NCI-H748 treated with DMSO at 0.1 percent for 48 hours (cell line): Measurements from ENCODE around the gene ASIC2.
"Not testable (repeated sequence)": the region's sequence is repeated elsewhere in the genome, so short reads cannot be mapped to it uniquely, and the experiment has no call there.

ENCODE experiments used
- DNase-seq: peaks from one replicate; lab custom pipeline; 2025; lab: John Stamatoyannopoulos, UW

ASIC2 gene

DNA sequence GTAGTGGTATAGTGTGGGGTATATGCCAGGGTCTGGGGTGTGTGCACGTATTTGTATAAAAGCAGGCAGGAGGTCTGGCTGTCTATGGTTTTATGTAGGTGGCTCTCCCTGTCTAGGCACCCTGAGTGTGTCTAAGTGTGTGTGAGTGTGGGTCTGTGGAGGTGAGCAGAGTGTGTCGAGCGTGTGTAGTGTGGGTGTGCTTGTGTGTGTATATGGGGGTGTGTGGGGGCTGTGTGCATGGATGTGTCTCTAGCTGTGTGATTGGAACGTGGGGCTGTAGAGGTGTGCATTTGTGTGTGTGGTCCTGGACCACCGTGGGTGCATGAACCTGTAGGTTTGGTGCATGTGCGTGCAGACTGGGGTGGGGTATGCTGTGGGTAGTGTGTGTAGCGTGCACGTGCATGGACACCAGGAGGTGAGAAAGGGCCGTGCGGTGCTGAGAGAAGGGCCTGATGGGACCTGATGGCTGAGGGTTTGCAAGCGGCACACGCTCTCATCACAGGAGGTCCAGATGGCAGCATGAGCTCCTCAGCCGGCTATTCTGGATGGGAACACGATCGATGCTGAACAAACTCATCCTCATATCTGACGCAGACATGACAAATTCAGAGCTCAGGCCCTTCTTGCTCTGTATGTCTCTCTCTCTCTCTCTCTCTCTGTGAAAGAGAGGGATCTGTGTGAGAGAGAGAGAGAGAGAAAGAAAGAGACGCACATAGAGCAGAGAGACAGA, 273.8 kb downstream of the ASIC2 start:
- no peak for DNase-seq

DNA sequence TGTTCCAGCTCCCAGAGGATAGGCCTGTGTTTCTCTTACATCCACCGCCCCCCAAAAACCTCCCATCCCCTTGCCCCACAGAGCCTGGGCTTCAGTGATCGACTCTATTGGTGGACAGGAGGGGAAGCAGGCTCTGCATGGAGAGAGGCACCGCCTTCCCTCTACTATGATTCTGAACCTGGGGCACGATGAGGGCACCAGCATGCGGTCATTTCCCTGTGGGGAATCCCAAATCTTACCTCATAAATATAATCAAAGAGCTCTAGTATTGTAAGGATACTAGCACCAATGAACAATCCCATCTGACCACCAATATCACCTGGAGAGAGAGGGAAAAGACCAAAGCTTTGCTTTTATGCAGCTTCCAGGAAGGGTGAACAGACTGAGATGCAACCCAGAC, 275.7 kb downstream of the ASIC2 start:
- DNase-seq = no peak

DNA sequence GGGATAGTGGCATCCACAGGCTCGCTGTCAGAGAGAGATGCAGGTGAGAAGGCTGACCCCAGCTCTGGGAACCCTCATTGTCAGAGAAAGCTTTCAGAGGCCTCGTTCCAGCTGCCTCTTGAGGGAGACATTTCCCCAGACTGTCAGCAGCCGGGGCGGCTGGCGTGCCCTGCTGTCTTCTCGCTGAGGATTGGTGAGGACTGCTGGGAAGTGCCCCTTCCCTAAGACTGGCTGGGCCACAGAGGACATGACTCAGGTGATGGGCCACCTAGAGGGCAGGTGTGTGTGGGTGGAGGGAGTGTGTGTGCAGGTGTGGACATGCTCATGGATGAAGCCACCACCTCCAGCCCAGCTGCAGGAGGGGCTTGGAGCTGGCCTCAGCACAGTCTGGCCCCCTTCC, 276.2 kb downstream of the ASIC2 start:
- no peak for DNase-seq

DNA sequence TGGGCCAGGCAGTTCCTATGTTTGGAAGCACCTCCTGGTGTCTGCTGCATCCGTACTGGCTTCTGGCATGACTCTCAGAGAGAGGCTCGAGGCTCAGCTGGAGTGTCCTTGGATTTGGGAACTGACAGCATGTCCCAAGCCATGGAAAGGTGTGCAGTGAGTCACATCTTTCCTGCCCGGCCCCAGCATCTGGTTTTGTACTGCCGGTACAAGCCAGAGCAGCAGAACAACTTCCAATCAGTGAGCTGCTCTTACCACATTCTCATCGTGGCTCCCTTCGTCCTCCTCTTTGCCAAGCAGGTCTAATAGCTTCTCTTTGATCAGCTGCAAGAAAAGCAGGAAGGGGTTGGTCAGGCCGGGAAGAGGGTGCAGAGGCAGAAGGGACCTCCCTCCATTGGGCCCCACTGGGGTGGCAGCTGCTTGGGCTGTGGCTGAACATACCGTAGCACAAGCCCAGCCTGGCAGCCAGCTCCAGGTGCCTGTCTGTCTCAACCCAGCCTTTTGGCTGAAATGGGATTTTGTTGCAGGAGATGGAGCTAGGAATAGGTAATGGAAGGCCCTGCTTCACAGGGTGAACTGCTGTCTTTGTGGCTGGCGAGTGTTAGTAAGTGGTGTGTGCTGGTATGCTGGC, 277.3 kb downstream of the ASIC2 start:
- DNase-seq = no peak

DNA sequence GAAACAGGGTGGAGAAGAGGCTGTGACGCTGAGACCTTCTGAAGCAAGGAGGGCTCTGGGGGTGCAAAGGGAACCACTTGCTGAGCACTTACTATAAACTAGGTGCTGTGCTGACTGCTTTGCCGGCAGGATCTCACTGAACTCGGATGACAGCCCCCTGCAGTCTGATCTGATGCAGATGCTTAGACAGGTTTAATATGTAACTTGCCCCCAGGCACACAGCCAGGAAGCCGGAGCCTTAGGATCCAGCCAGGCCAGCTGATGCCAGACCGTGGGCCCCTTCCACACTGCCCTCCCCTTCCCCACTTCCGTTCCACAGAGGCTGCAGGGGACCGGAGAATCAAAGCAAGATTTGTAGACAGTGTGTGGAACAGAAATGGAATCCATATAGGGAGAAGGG, 278.3 kb downstream of the ASIC2 start:
- DNase-seq = no peak

DNA sequence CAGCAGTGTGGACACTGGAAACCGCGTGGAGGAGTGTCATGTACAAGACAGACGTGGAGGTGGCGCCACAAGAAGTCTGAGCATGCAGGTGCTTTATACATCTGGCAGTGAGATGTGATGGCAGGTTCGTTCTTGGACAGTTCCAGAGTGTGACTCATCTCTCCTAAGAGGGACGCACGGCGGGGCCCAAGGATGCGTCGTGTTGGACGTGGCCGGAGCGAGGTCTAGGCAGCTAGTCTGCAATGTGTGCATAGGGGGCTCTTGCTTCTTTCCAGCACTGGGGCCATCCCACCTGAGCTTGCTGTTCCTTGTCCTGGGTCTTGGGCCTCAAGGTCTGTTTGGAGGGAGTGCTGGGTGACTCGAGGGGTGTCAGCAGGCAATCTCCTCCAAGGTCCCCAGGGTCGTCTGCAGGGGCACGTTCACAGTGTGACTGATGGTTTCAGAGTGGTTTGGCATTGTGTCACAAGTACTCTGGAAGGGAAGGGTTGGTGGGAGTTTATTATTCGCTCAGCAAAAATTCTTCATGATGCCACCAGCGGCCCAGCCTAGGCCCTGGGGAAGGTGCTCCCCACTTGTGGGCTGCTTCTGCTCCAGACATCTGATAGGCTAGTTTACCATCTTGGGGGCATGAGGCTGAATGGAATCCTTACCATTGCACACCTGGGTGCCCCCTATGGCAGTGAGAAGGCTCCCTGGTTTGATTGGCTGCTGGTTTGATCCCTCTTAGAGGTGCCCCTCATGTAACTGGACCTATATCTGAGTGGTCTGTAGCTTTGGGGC, 279.3 kb downstream of the ASIC2 start:
- DNase-seq = no peak

DNA sequence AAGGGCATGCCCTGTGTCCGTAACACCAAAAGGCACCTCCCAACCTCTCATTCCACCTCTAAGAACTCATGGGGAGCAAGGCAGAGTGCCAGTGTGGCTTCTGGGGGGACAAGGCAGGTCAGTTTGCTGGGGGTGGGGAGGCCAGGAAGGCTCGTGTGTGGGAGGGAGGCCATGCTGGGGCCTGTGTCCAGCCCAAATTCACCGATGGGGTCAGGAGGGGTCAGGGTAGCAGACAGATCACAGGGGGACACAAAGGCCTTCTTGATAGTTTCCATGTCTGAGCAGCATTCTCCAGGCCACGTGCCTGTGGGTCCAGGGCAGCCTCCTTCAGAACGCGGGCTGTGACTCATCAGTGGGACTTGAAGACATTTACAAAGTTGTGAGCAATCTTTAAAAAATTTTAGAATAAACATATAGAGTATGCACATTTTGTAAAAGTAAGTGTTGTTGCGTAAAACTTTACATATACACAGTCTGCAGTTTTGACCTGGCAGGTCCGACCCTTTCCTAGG, 280.5 kb downstream of the ASIC2 start:
- DNase-seq = no peak

DNA sequence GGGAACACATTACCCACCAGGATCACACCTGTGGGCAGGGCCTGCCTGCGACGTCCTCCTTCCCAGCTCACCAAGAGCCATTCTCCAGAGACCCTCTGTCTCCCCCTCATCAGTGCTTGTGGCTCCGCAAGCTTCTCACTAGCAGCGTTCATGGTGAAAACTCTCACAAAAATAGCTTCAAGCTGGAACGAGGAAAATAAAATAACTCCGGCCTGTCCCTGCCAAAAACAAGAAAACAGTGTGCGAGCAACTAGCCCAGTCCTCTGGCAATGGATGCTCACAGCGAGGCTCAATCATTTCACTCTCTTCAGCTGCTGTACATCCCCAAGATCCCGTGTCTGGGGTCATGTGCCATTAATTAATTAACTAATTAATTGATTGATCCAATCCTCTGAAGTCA, 283.5 kb downstream of the ASIC2 start:
- no peak for DNase-seq

DNA sequence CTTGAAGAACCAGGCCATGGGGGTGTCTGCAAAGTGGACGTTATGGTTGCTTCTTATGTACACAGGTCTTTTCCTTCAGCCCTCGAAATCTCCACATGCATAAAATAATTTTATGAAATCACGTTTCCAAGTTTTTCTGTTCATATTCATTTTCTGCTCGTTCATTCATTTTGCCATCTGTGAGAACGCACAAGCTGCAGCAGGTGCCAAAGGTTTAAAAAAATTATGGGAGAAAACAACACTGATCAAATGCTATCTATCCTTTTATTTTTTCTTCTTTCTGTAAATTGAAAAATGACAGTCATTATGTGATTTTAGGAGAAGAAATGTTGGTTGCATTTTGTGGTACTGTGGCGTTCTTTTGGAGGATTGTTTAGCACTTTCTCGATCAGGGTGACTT, 285.9 kb downstream of the ASIC2 start:
- no peak for DNase-seq

DNA sequence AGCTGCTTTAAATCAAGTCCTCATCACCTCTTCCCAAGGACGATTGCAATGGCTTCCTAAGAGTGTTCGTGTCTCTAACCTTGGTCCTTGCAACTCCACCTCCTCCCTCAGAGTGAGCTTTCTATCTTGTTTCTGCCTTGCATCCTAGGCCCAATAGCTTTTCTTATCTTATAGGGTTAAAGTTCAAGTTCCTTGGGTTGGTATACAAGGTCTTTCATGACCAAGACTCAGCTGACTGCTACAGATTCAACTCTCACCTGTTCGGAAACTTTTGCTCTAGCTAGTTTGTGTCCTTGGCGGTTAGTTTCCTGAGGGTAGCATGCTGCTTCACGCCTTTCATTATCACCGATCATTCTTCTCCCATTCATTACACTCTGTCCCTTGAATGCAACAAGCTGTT, 290.8 kb downstream of the ASIC2 start:
- no peak for DNase-seq

DNA sequence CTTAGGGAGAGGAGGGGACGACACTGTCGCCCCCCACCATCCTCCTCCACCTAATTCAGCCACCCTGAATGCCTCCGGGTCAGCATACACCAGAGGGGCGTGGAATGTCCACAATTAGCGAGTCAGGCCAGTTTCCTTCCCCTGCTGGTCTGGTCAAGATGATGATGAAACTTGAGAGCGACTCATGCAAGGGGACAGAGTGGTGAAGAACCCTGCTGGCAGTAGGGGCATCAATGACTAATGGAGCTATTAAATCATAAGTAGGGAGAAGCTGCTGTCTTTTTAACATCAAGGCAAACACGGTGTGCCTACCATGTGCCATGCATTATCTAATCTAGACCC, 294.2 kb downstream of the ASIC2 start:
- no peak for DNase-seq

DNA sequence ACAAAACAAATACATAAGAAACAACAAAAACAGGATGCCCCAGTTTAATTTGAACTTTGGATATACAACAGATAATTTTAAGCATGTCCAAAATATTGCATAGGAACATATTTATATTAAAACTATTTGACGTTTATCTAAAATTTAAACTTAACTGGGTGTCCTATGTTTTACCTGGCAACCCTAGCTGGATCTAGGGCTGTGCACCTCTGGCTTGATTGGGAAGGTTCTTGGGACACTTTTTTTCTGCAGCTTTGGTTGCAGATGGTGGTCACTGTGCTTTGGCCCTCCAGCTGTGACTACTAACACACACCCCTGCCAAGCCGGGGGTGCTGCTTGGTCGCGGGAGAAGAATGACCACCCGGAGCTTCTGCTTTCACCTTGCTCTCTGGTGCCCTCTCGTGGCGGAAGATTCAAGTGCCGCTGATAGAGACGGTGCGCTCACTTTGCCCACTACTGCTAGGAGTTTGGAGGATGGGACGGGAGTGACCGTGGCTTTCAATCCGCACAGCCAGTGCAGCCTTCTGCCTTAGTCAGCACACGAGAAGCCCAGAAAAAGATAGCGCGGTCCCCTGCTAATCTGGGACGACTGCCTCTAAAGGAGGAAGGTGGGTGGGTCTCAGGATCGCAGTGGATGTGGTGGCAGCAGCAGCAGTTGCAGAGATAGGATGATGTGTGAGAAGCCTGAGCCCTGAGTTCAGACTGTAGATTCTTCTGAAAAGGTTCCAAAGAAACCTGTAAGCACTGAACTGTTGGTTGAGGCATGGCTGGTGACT, 294.8 kb downstream of the ASIC2 start:
- peak; percentile 50 for DNase-seq

DNA sequence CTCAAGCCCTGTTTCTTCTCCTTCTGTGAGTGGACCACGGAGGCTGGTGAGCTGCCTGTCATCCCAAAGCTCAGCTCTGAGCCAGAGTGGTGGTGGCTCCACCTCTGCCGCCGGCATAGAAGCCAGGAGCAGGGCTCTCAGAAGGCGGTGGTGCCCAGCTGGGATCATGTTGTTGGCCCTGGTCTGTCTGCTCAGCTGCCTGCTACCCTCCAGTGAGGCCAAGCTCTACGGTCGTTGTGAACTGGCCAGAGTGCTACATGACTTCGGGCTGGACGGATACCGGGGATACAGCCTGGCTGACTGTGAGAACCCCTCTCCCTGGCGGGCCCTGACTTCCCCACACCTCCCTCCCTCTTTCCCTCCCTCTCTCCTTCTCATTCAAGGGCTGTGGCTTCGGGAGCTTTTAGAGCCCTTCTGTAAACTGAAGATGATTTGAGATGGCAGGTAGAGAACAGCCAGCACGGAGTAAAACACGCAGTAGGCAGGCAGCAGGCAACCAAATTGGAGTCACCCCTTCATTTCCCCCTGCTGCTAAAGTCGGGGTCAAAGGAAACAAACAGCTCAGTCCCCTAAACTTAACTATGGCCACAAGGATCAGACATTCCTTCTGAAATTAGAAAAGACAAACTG, 297.6 kb downstream of the ASIC2 start:
- DNase-seq = no peak

DNA sequence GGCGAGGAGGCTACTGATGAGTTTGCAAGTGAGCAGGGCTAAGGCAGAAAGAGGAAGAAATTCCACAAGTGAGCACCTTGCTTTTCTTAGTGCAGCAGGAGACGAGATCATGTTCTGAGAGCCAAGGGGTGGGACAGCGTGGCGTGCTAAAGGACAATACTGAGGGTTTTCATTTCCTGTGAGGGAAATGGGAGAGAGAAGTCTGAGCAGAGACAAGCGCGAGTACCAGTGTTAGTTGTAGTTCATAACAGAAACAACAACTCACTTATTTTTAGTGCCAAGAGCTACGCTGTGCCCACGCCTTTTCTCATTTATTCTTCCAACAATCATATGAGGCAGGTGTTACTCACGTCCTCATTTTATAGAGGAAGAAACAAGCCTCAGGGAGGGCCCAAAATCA, 299.1 kb downstream of the ASIC2 start:
- no peak for DNase-seq

DNA sequence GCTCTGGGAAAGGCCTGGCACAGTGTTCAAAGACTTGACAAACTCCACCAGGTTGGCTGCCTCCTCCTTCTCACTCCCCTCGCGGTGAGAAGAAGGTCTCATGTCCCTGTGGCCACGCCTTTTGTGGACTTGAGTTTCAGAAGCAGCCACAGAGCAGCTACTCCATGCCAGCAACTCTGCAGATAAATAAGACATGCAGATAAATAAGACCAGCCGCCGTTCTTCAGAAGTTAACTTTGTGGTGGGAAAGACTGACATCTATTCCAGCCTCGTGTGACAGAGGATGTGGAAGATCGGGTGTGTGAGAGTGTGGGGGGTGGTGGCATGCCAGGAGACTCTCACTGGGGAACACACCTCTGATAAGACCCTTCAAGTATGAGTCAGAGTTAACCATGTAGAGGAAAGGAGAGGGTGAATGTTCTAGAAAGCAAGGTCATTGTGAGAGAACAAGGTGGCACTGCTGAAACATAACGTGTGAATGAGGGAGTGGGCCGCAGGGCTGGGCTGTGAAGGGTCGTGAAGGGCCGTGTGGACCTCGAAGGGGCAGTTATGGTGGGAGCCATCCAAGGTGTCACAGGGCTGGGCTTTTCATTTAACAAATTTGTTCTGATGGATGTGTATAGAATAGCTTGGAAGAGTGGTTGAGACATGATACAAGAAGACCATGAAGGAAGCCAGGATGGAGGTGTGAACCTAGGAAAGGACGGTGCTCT, 300.6 kb downstream of the ASIC2 start:
- no peak for DNase-seq

DNA sequence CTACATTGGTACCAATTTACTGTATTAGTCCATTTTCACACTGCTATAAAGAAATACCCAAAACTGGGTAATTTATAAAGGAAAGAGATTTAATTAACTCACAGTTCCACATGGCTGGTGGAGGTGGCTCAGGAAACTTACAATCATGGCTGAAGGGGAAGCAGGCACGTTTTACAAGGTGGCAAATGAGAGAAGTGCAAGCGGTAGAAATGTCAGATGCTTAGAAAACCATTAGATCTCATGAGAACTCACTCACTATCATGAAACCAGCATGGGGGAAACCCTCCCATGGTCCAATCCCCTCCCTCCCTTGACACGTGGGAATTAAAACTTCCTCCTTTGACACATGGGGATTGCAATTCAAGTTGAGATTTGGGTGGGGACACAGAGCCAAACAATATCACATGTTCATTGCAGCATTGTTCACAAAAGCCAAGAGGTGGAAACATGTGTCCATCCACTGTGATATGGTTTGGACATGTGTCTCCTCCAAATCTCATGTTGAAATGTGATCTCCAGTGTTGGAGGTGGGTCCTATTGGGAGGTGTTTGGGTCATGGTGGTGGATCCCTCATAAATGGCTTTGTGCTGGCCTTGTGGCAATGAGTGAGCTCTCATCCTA, 304.5 kb downstream of the ASIC2 start:
- DNase-seq = no peak

DNA sequence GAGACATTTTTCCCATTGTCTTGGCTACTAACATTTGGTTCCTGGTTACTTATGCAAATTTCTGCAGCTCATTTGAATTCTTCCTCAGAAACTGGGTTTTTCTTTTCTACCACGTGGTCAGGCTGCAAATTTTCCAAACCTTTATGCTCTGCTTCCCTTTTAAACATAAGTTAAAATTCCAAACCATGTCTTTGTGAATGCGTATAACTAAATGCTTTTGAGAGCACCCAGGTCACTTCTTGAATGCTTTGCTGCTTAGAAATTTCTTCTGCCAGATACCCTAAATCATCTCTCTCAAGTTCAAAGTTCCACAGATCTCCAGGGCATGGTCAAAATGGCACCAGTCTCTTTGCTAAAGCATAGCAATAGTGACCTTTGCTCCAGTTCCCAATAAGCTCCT, 305.2 kb downstream of the ASIC2 start:
- DNase-seq = not testable (repeated sequence)

DNA sequence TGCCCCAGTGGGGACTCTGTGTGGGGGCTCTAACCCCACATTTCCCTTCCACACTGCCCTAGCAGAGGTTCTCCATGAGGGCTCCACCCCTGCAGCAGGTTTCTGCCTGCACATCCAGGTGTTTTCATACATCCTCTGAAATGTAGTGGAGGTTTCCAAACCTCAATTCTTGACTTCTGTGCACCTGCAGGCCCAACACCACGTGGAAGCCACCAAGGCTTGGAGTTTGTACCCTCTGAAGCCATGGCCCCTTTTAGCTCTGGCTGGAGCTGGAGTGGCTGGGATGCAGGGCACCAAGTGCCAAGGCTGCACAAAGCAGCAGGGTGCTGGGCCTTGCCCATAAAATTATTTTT, 305.7 kb downstream of the ASIC2 start:
- DNase-seq = not testable (repeated sequence)

DNA sequence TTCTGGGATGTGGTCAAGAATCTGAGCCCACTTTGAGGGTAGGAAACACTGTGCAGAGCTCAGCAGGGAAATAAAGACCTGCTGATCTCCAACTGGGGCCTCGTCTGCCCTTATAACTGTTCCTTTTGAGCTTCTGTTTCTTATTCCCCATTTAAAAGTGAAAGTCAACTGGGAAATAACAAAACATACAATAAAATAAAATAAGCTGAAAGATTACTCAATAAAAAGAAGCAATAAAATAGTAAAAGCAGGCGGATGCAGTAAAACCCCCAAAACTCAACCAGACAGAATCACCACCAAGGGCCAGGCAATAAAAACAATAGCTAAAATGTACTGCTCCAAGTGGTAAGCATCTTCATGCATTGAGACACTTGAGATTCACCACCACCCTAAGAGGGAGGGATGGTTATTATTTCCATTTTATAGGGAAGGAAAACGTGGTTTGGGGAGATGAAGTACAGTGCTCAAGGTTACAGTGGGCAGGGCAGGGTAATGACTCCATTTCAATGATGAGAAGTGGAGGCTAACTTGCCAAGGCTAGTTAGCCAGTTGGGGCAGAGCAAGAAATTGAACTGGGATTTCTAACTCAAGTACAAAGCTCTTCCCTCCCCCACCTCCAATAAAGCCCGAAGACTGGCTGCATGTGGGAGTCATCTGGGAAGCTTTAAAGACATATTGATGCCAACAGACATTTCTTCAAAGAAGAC, 307.9 kb downstream of the ASIC2 start:
- DNase-seq = no peak

DNA sequence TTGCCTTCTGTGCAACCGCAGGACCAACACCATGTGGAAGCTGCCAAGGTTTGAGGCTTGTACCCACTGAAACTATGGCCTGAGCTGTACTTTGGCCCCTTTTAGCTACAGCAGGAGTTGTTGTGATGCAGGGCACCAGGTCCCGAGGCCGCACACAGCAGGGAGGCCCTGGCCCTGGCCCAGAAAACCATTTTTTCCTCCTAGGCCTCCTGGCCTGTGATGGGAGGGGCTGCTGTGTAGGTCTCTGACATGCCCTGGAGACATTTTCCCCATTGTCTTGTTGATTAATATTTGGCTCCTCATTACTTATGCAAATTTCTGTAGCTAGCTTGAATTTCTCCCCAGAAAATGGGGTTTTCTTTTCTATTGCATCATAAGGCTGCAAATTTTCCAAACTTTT, 311.5 kb downstream of the ASIC2 start:
- not testable (repeated sequence) for DNase-seq
